Measurements from ENCODE around the gene FMN2. TPM values are rescaled to one million over a fixed set of nuclear protein-coding genes. Genes with fewer than 3 reads are reported as not detected.

Gene FMN2
- total and polyA plus RNA-seq, 4 donors: 0.14 to 2.7 (median 1.2) TPM

GRCh38 chr1:240495601-240496000 is 403.9 kb downstream of the FMN2 start:
- Histone ChIP-seq H3K4me3 (no peak overlapping the region), H3K9me3 (ENCODE audit: control insufficient read depth in 4 of 4, insufficient read depth in 3 of 4, low read length in 3 of 4) (peaks cover 0 to 4% (median 0%) of the 10 kb centered on the region in 4 donors)

GRCh38 chr1:240496356-240496755 is 404.7 kb downstream of the FMN2 start:
- Histone ChIP-seq H3K27me3 (ENCODE audit: control insufficient read depth in 3 of 3, insufficient read depth in 3 of 3, low read length in 2 of 3) (no peaks in the 10 kb centered on the region), H3K9me3 (ENCODE audit: control insufficient read depth in 4 of 4, insufficient read depth in 3 of 4, low read length in 3 of 4) (peaks cover 0 to 4% (median 0%) of the 10 kb centered on the region in 4 donors), H3K9ac (ENCODE audit: insufficient read depth in 1 of 2, low read length in 2 of 2) (no peak overlapping the region), H3K4me1 (ENCODE audit: control insufficient read depth in 5 of 5, insufficient read depth in 5 of 5, low read length in 5 of 5) (peaks cover 0 to 5% (median 0%) of the 10 kb centered on the region in 5 donors), H3K4me3 (no peak overlapping the region), H3K27ac (ENCODE audit: low read depth in 1 of 2, low read length in 1 of 2) (no peak overlapping the region), H3K36me3 (ENCODE audit: control insufficient read depth in 4 of 4, insufficient read depth in 4 of 4, low read length in 4 of 4) (no peaks in the 10 kb centered on the region)
- no peak for DNase-seq
- TF ChIP-seq CTCF (IDR thresholded peaks at IDR 0.05; ENCODE audit: control extremely low read depth, extremely low read depth): no peak
- no peak for ATAC-seq (ENCODE audit: insufficient read depth, low FRiP score)
- WGBS, 2 donors: 88 to 92% methylated on average over 7 of the region's 7 CpGs

More at GRCh38 chr1:240495601-240496000, 403.9 kb downstream of the FMN2 start:
- no peaks in the 10 kb centered on the region for H3K36me3 ChIP-seq (ENCODE audit: control insufficient read depth in 4 of 4, insufficient read depth in 4 of 4, low read length in 4 of 4)
- no peak overlapping the region for H3K9ac ChIP-seq (ENCODE audit: insufficient read depth in 1 of 2, low read length in 2 of 2)
- DNase-seq (no peak), ATAC-seq (ENCODE audit: insufficient read depth, low FRiP score) (no peak)
- no peak overlapping the region for H3K27ac ChIP-seq (ENCODE audit: low read depth in 1 of 2, low read length in 1 of 2)
- H3K4me1 ChIP-seq (ENCODE audit: control insufficient read depth in 5 of 5, insufficient read depth in 5 of 5, low read length in 5 of 5): peaks cover 0 to 5% (median 0%) of the 10 kb centered on the region in 5 donors
- H3K27me3 ChIP-seq (ENCODE audit: control insufficient read depth in 3 of 3, insufficient read depth in 3 of 3, low read length in 2 of 3): no peaks in the 10 kb centered on the region
- no peak for TF ChIP-seq CTCF (IDR thresholded peaks at IDR 0.05; ENCODE audit: control extremely low read depth, extremely low read depth)
- WGBS, 2 donors: 77 to 84% methylated on average over 4 of the region's 4 CpGs

GRCh38 chr1:240496941-240497340 is 405.3 kb downstream of the FMN2 start:
- DNase-seq (no peak), ATAC-seq (ENCODE audit: insufficient read depth, low FRiP score) (no peak)
- no peaks in the 10 kb centered on the region for H3K36me3 ChIP-seq (ENCODE audit: control insufficient read depth in 4 of 4, insufficient read depth in 4 of 4, low read length in 4 of 4)
- H3K4me3 ChIP-seq: no peak overlapping the region
- H3K4me1 ChIP-seq (ENCODE audit: control insufficient read depth in 5 of 5, insufficient read depth in 5 of 5, low read length in 5 of 5): peaks cover 0 to 5% (median 0%) of the 10 kb centered on the region in 5 donors
- H3K27me3 ChIP-seq (ENCODE audit: control insufficient read depth in 3 of 3, insufficient read depth in 3 of 3, low read length in 2 of 3): no peaks in the 10 kb centered on the region
- 85% methylated on average over 5 of the region's 5 CpGs for WGBS, 2 donors
- H3K9ac ChIP-seq (ENCODE audit: insufficient read depth in 1 of 2, low read length in 2 of 2): no peak overlapping the region
- TF ChIP-seq CTCF (IDR thresholded peaks at IDR 0.05; ENCODE audit: control extremely low read depth, extremely low read depth): no peak
- no peak overlapping the region for H3K27ac ChIP-seq (ENCODE audit: low read depth in 1 of 2, low read length in 1 of 2)
- H3K9me3 ChIP-seq (ENCODE audit: control insufficient read depth in 4 of 4, insufficient read depth in 3 of 4, low read length in 3 of 4): peaks cover 0 to 4% (median 0%) of the 10 kb centered on the region in 4 donors

- Histone ChIP-seq H3K9ac (ENCODE audit: insufficient read depth in 1 of 2, low read length in 2 of 2) (no peak overlapping the region), H3K36me3 (ENCODE audit: control insufficient read depth in 4 of 4, insufficient read depth in 4 of 4, low read length in 4 of 4) (no peaks in the 10 kb centered on the region), H3K27me3 (ENCODE audit: control insufficient read depth in 3 of 3, insufficient read depth in 3 of 3, low read length in 2 of 3) (no peaks in the 10 kb centered on the region), H3K27ac (ENCODE audit: low read depth in 1 of 2, low read length in 1 of 2) (no peak overlapping the region), H3K4me3 (no peak overlapping the region), H3K4me1 (ENCODE audit: control insufficient read depth in 5 of 5, insufficient read depth in 5 of 5, low read length in 5 of 5) (peaks cover 0 to 5% (median 0%) of the 10 kb centered on the region in 5 donors), H3K9me3 (ENCODE audit: control insufficient read depth in 4 of 4, insufficient read depth in 3 of 4, low read length in 3 of 4) (peaks cover 0 to 3% (median 0%) of the 10 kb centered on the region in 4 donors)
- DNase-seq (no peak), ATAC-seq (ENCODE audit: insufficient read depth, low FRiP score) (no peak)
- WGBS, 2 donors: 69 to 72% methylated on average over 4 of the region's 4 CpGs
- TF ChIP-seq CTCF (IDR thresholded peaks at IDR 0.05; ENCODE audit: control extremely low read depth, extremely low read depth): no peak
Observed at GRCh38 chr1:240497908-240498307, 406.2 kb downstream of the FMN2 start.
